ENCODE results near the gene KIRREL3.

DNA sequence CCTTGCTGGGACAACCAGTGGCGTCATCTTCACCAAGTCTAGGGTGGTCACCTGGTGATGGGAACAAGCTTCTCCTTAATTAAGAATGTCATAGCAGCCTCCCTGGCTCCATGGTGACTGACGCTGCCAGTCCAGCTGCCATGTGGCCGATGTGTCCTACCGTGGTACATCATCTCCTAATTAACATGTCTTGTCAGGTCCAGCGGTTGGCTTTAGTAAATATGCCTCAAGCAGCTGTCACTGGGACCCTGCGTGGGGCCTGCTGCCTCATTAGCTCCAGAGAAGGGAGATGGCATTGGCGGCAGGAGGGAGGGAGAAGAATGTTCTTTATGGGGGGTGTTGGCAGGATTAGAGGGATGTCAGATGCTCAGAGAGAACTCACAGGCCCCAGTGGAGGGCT lies 373.1 kb downstream of the KIRREL3 start:
- TF ChIP-seq, protein P1, sequence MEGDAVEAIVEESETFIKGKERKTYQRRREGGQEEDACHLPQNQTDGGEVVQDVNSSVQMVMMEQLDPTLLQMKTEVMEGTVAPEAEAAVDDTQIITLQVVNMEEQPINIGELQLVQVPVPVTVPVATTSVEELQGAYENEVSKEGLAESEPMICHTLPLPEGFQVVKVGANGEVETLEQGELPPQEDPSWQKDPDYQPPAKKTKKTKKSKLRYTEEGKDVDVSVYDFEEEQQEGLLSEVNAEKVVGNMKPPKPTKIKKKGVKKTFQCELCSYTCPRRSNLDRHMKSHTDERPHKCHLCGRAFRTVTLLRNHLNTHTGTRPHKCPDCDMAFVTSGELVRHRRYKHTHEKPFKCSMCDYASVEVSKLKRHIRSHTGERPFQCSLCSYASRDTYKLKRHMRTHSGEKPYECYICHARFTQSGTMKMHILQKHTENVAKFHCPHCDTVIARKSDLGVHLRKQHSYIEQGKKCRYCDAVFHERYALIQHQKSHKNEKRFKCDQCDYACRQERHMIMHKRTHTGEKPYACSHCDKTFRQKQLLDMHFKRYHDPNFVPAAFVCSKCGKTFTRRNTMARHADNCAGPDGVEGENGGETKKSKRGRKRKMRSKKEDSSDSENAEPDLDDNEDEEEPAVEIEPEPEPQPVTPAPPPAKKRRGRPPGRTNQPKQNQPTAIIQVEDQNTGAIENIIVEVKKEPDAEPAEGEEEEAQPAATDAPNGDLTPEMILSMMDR (optimal IDR thresholded peaks at IDR 0.05 in 1 of 3, IDR thresholded peaks at IDR 0.05 in 1 of 3, conservative IDR thresholded peaks at IDR 0.05 in 1 of 3; ENCODE audit: extremely low read depth in 1 of 3, insufficient read depth in 2 of 3, low read length in 3 of 3) = no peak
- TF ChIP-seq EZH2 (IDR thresholded peaks at IDR 0.05; ENCODE audit: low read length) = no peak
